Measurements from ENCODE around the gene BSPRY.
A peak's percentile ranks its signal among the peaks of the same experiment; 100 is the strongest.

The BSPRY gene

GRCh38 chr9:113349445-113350094, at the start of gene BSPRY:
TSS of gene BSPRY (plus strand) at chr9:113349541. CDS start at chr9:113349580, 39 bp downstream.
- DNase-seq (ENCODE audit: low read depth in 2 of 2, low spot score in 1 of 2) = no peak

GRCh38 chr9:113299800-113300292, 49.5 kb upstream of the BSPRY start:
- DNase-seq (ENCODE audit: low read depth in 2 of 2, low spot score in 1 of 2) = no peak

- DNase-seq (ENCODE audit: low read depth in 2 of 2, low spot score in 1 of 2) = no peak
These were observed 47.8 kb upstream of the BSPRY start for GRCh38 chr9:113301548-113301947.

- no peak for DNase-seq (ENCODE audit: low read depth in 2 of 2, low spot score in 1 of 2)
These were observed 46.4 kb upstream of the BSPRY start, which contains the start of gene RNF183 for GRCh38 chr9:113302792-113303418. TSS of gene RNF183 (minus strand) at chr9:113303376. CDS start at chr9:113298184, 5,192 bp downstream.

- DNase-seq (ENCODE audit: low read depth in 2 of 2, low spot score in 1 of 2) = no peak
These were observed 42.8 kb upstream of the BSPRY start for GRCh38 chr9:113306566-113306965.

- DNase-seq (ENCODE audit: low read depth in 2 of 2, low spot score in 1 of 2) = no peak
These were observed 41.9 kb upstream of the BSPRY start for GRCh38 chr9:113307396-113307975.

GRCh38 chr9:113309204-113309813, 40.0 kb upstream of the BSPRY start:
- DNase-seq (ENCODE audit: low read depth in 2 of 2, low spot score in 1 of 2) = no peak

- no peak for DNase-seq (ENCODE audit: low read depth in 2 of 2, low spot score in 1 of 2)
These were observed 38.8 kb upstream of the BSPRY start for GRCh38 chr9:113310538-113310937.

- no peak for DNase-seq (ENCODE audit: low read depth in 2 of 2, low spot score in 1 of 2)
These were observed 37.4 kb upstream of the BSPRY start for GRCh38 chr9:113311961-113312360.

GRCh38 chr9:113313261-113313660, 36.1 kb upstream of the BSPRY start:
- no peak for DNase-seq (ENCODE audit: low read depth in 2 of 2, low spot score in 1 of 2)

- DNase-seq (ENCODE audit: low read depth in 2 of 2, low spot score in 1 of 2) = no peak
These were observed 34.1 kb upstream of the BSPRY start for GRCh38 chr9:113315231-113315630.

GRCh38 chr9:113316030-113316429, 33.3 kb upstream of the BSPRY start:
- no peak for DNase-seq (ENCODE audit: low read depth in 2 of 2, low spot score in 1 of 2)

- DNase-seq (ENCODE audit: low read depth in 2 of 2, low spot score in 1 of 2) = no peak
These were observed 31.6 kb upstream of the BSPRY start for GRCh38 chr9:113317777-113318176.

- no peak for DNase-seq (ENCODE audit: low read depth in 2 of 2, low spot score in 1 of 2)
These were observed 30.3 kb upstream of the BSPRY start for GRCh38 chr9:113319054-113319453.

GRCh38 chr9:113320051-113320450, 29.3 kb upstream of the BSPRY start:
- DNase-seq (ENCODE audit: low read depth in 2 of 2, low spot score in 1 of 2) = no peak

GRCh38 chr9:113322671-113323070, 26.7 kb upstream of the BSPRY start:
- no peak for DNase-seq (ENCODE audit: low read depth in 2 of 2, low spot score in 1 of 2)

- DNase-seq (ENCODE audit: low read depth in 2 of 2, low spot score in 1 of 2) = no peak
These were observed 23.1 kb upstream of the BSPRY start for GRCh38 chr9:113326230-113326629.

- no peak for DNase-seq (ENCODE audit: low read depth in 2 of 2, low spot score in 1 of 2)
These were observed 21.1 kb upstream of the BSPRY start for GRCh38 chr9:113328045-113328782.

- DNase-seq (ENCODE audit: low read depth in 2 of 2, low spot score in 1 of 2) = no peak
These were observed 17.6 kb upstream of the BSPRY start for GRCh38 chr9:113331780-113332179.

- DNase-seq (ENCODE audit: low read depth in 2 of 2, low spot score in 1 of 2) = no peak
These were observed 11.6 kb upstream of the BSPRY start for GRCh38 chr9:113337714-113338113.

GRCh38 chr9:113340011-113340699, 9.2 kb upstream of the BSPRY start, which contains the start of gene WDR31:
TSS of gene WDR31 (minus strand) at chr9:113340275. CDS start at chr9:113332022, 8,253 bp downstream.
- peak; percentile 44 to 59 for DNase-seq (ENCODE audit: low read depth in 2 of 2, low spot score in 1 of 2)
